Trophoblast cell (in vitro differentiated cells and primary cell): ENCODE measurements around the gene EIF1AD.
A peak's percentile ranks its signal among the peaks of the same experiment; 100 is the strongest.
"Not testable (repeated sequence)": the region's sequence is repeated elsewhere in the genome, so short reads cannot be mapped to it uniquely, and the experiment has no call there.

Source experiments
- DNase-seq, 2 donors: peaks; one replicate each; pipeline ENCODE4 v3.0.0-alpha.2; 2016
- H2AFZ ChIP-seq: 2 replicates; pipeline ENCODE4 v1.6.1; 2013; ENCODE audit warnings: low read length, moderate library complexity, mild to moderate bottlenecking; ENCODE audit not compliant: insufficient read depth, poor library complexity
- H2AK5ac ChIP-seq: 2 replicates; pipeline ENCODE4 v1.6.1; 2013; ENCODE audit warnings: mild to moderate bottlenecking, low read length
- H2BK120ac ChIP-seq: 2 replicates; pipeline ENCODE4 v1.6.1; 2013; ENCODE audit warnings: low read length, mild to moderate bottlenecking, moderate library complexity; ENCODE audit not compliant: insufficient read depth, poor library complexity
- H2BK12ac ChIP-seq: 2 replicates; pipeline ENCODE4 v1.6.1; 2013; ENCODE audit warnings: mild to moderate bottlenecking, low read length, moderate library complexity
- H2BK5ac ChIP-seq: 2 replicates; pipeline ENCODE4 v1.6.1; 2013; ENCODE audit warnings: low read length, low read depth, moderate library complexity, mild to moderate bottlenecking; ENCODE audit not compliant: poor library complexity
- H3K14ac ChIP-seq: 2 replicates; pipeline ENCODE4 v1.6.1; 2013; ENCODE audit warnings: mild to moderate bottlenecking, low read length
- H3K18ac ChIP-seq: 2 replicates; pipeline ENCODE4 v1.6.1; 2013; ENCODE audit warnings: mild to moderate bottlenecking, low read length
- H3K23ac ChIP-seq: 2 replicates; pipeline ENCODE4 v1.6.1; 2013; ENCODE audit warnings: low read length
- H3K27ac ChIP-seq: 2 replicates; pipeline ENCODE4 v1.5.1; 2013; ENCODE audit warnings: low read depth, mild to moderate bottlenecking, inconsistent platforms, low read length, moderate library complexity
- H3K27me3 ChIP-seq: 2 replicates; pipeline ENCODE4 v1.6.1; 2013; ENCODE audit warnings: inconsistent platforms, mild to moderate bottlenecking, low read length, moderate library complexity; ENCODE audit not compliant: insufficient read depth
- H3K36me3 ChIP-seq, 2 experiments: 1 replicate in 1 of 2; 2 replicates in 1 of 2; pipeline ENCODE4 v1.6.1; 2013; ENCODE audit warnings: low read length in 2 of 2, mild to moderate bottlenecking in 2 of 2, moderate library complexity in 1 of 2; ENCODE audit not compliant: insufficient read depth in 2 of 2, control insufficient read depth in 1 of 2
- H3K4ac ChIP-seq: 2 replicates; pipeline ENCODE4 v1.6.1; 2013; ENCODE audit warnings: low read depth, mild to moderate bottlenecking, low read length, moderate library complexity
- H3K4me1 ChIP-seq, 2 experiments: 1 replicate in 1 of 2; 2 replicates in 1 of 2; pipeline ENCODE4 v1.6.1; 2013; ENCODE audit warnings: low read length in 2 of 2, mild to moderate bottlenecking in 2 of 2, moderate library complexity in 1 of 2; ENCODE audit not compliant: insufficient read depth in 2 of 2, control insufficient read depth in 1 of 2
- H3K4me2 ChIP-seq: 2 replicates; pipeline ENCODE4 v1.6.1; 2013; ENCODE audit warnings: inconsistent platforms, mild to moderate bottlenecking, low read length, moderate library complexity
- H3K4me3 ChIP-seq: 2 replicates; pipeline ENCODE4 v1.5.1; 2013; ENCODE audit warnings: mild to moderate bottlenecking, low read depth, low read length, inconsistent platforms
- H3K79me1 ChIP-seq: one replicate; pipeline ENCODE4 v1.6.1; 2013; ENCODE audit warnings: low read length
- H3K79me2 ChIP-seq: 2 replicates; pipeline ENCODE4 v1.6.1; 2013; ENCODE audit warnings: low read length, mild to moderate bottlenecking; ENCODE audit not compliant: control insufficient read depth, insufficient read depth, poor library complexity
- H3K9ac ChIP-seq: 2 replicates; pipeline ENCODE4 v1.6.1; 2013; ENCODE audit warnings: mild to moderate bottlenecking, low read length
- H3K9me3 ChIP-seq: 2 replicates; pipeline ENCODE4 v1.6.1; 2013; ENCODE audit warnings: low read depth, mild to moderate bottlenecking, control low read depth, inconsistent platforms, low read length; ENCODE audit not compliant: insufficient read depth
- H4K12ac ChIP-seq: 2 replicates; pipeline ENCODE4 v1.6.1; 2013; ENCODE audit warnings: low read depth, mild to moderate bottlenecking, low read length, moderate library complexity
- H4K8ac ChIP-seq: 2 replicates; pipeline ENCODE4 v1.6.1; 2013; ENCODE audit warnings: low read depth, mild to moderate bottlenecking, low read length, moderate library complexity
- H4K91ac ChIP-seq: one replicate; pipeline ENCODE4 v1.6.1; 2013; ENCODE audit warnings: low read depth, mild to moderate bottlenecking, low read length, moderate library complexity
- WGBS: extraction: QIAGEN DNeasy Blood & Tissue Kit; methylation state at CpG from one replicate; pipeline ENCODE4 v1.1.7; 2013; ENCODE audit warnings: missing lambda C conversion rate; ENCODE audit not compliant: insufficient read length, insufficient coverage; ENCODE audit errors: extremely low coverage; 5-methylcytosine and 5-hydroxymethylcytosine counted together

EIF1AD gene

DNA sequence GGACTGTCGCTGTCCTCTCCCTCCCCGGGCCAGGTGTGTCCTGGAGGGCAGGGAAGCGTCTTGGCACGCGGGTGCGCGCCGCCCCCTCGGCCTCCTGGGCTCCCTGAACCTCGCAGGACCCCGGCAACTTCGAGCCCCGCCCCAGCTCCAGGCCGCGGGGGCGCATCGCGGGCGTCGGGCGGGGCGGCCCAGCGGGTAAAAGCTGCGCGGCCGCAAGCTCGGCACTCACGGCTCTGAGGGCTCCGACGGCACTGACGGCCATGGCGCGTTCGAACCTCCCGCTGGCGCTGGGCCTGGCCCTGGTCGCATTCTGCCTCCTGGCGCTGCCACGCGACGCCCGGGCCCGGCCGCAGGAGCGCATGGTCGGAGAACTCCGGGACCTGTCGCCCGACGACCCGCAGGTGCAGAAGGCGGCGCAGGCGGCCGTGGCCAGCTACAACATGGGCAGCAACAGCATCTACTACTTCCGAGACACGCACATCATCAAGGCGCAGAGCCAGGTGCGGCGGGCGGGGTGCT is 9.9 kb upstream of the EIF1AD start, which contains the start of gene CST6:
Gene CST6 (plus strand): TSS at position 224 of the 519 bp plus-strand sequence. CDS start 37 bp downstream, at position 261.
- peak within 1 kb of the TSS; percentile 90 for H3K27ac ChIP-seq
- H3K36me3 ChIP-seq = no peaks in the 10 kb centered on the region
- H2AK5ac ChIP-seq = peak within 1 kb of the TSS; percentile 24

GRCh38 chr11:66011239-66011784 is 9.4 kb upstream of the EIF1AD start:
- WGBS = no CpG with 5 or more reads among the region's 14 CpGs
- H2AK5ac ChIP-seq = peak overlapping the region; percentile 24

More for the DNA sequence above, 9.9 kb upstream of the EIF1AD start, which contains the start of gene CST6:
- Histone ChIP-seq H3K79me2 (peaks cover 3% of the 10 kb centered on the region), H4K91ac (peak within 1 kb of the TSS; percentile 95), H3K4me3 (peak within 1 kb of the TSS; percentile 31), H3K4ac (peak within 1 kb of the TSS; percentile 61), H2BK12ac (peak within 1 kb of the TSS; percentile 92), H3K9me3 (no peaks in the 10 kb centered on the region), H3K23ac (no peak within 1 kb of the TSS), H3K4me1 (peaks cover 45 to 50% of the 10 kb centered on the region in 2 experiments), H3K14ac (peak within 1 kb of the TSS; percentile 83), H3K79me1 (peaks cover 19% of the 10 kb centered on the region), H4K12ac (peak within 1 kb of the TSS; percentile 23), H3K9ac (peak within 1 kb of the TSS; percentile 3), H3K18ac (peak within 1 kb of the TSS; percentile 78), H2AFZ (peak within 1 kb of the TSS; percentile 50), H3K27me3 (no peaks in the 10 kb centered on the region), H3K4me2 (peak within 1 kb of the TSS; percentile 53), H4K8ac (peak within 1 kb of the TSS; percentile 44), H2BK5ac (peak within 1 kb of the TSS; percentile 69), H2BK120ac (peak within 1 kb of the TSS; percentile 85)
- peak in 1 of 2 donors; percentile 35 for DNase-seq
- WGBS = no CpG with 5 or more reads among the region's 61 CpGs

DNA sequence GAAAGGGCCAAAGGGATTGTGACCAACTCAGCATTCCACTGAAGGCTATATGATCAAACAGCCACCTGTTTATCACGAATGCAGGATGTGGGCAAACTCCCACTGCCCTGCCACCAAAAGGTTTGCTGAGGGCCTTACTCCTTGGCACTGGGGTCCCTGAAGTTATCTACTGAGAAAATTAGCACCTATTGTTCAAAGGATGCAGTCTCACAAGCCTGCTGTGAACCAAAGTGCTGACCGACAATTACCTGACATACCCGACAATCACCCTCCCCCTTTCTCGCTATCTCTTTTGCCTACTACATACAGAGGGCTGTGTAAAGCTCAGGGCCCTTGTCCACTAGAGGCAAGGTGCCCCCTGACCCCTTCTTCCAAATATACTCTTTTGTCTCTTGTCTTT is 8.1 kb upstream of the EIF1AD start:
- not testable (repeated sequence) for H2AFZ ChIP-seq, H3K36me3 ChIP-seq, H2BK5ac ChIP-seq, H3K4me3 ChIP-seq, H3K23ac ChIP-seq, H3K27ac ChIP-seq, H3K9me3 ChIP-seq, H3K79me2 ChIP-seq, H3K4ac ChIP-seq, H4K8ac ChIP-seq, H3K14ac ChIP-seq, DNase-seq, H3K9ac ChIP-seq, H4K12ac ChIP-seq, H2AK5ac ChIP-seq, H3K27me3 ChIP-seq, H3K18ac ChIP-seq, H2BK12ac ChIP-seq, H3K4me2 ChIP-seq, H2BK120ac ChIP-seq
- H3K4me1 ChIP-seq = peaks cover 40 to 47% of the 10 kb centered on the region in 2 experiments
- H3K79me1 ChIP-seq = peaks cover 19% of the 10 kb centered on the region
- no CpG with 5 or more reads among the region's 4 CpGs for WGBS
- H4K91ac ChIP-seq = peak overlapping the region; percentile 69

More at GRCh38 chr11:66011239-66011784, 9.4 kb upstream of the EIF1AD start:
- peak overlapping the region; percentile 90 for H3K27ac ChIP-seq
- H3K9ac ChIP-seq = peak overlapping the region; percentile 3
- DNase-seq = peak; percentile 98
- H4K8ac ChIP-seq = peak overlapping the region; percentile 44
- no peaks in the 10 kb centered on the region for H3K27me3 ChIP-seq
- peak overlapping the region; percentile 53 for H3K4me2 ChIP-seq
- peak overlapping the region; percentile 83 for H3K14ac ChIP-seq
- H2BK12ac ChIP-seq = peak overlapping the region; percentile 92
- H4K91ac ChIP-seq = peak overlapping the region; percentile 95
- H3K18ac ChIP-seq = peak overlapping the region; percentile 78
- peaks cover 46 to 55% of the 10 kb centered on the region in 2 experiments for H3K4me1 ChIP-seq
- peak overlapping the region; percentile 19 for H3K4ac ChIP-seq
- H4K12ac ChIP-seq = peak overlapping the region; percentile 9
- H3K23ac ChIP-seq = no peak overlapping the region
- H3K36me3 ChIP-seq = no peaks in the 10 kb centered on the region
- H3K9me3 ChIP-seq = no peaks in the 10 kb centered on the region
- H2BK5ac ChIP-seq = peak overlapping the region; percentile 69
- H2AFZ ChIP-seq = no peak overlapping the region
- H3K4me3 ChIP-seq = no peak overlapping the region
- H3K79me1 ChIP-seq = peaks cover 19% of the 10 kb centered on the region
- H2BK120ac ChIP-seq = peak overlapping the region; percentile 85
- peaks cover 3% of the 10 kb centered on the region for H3K79me2 ChIP-seq

- WGBS = no CpG with 5 or more reads among the region's 10 CpGs
- H2BK5ac ChIP-seq = peak overlapping the region; percentile 16
- DNase-seq = peak in 1 of 2 donors; percentile 29
Measured at GRCh38 chr11:66008468-66009101, 6.6 kb upstream of the EIF1AD start.

More at GRCh38 chr11:66008468-66009101, 6.6 kb upstream of the EIF1AD start:
- Histone ChIP-seq H4K91ac (peak overlapping the region; percentile 29), H3K36me3 (peaks cover 7 to 9% of the 10 kb centered on the region in 2 experiments), H3K4me1 (peaks cover 36 to 42% of the 10 kb centered on the region in 2 experiments), H3K14ac (peak overlapping the region; percentile 13), H3K4me2 (no peak overlapping the region), H3K27me3 (no peaks in the 10 kb centered on the region), H3K23ac (no peak overlapping the region), H3K27ac (no peak overlapping the region), H3K4ac (no peak overlapping the region), H3K9me3 (no peaks in the 10 kb centered on the region), H3K18ac (peak overlapping the region; percentile 38), H3K9ac (no peak overlapping the region), H2BK120ac (no peak overlapping the region), H4K12ac (no peak overlapping the region), H2AFZ (no peak overlapping the region), H4K8ac (no peak overlapping the region), H3K4me3 (no peak overlapping the region), H2AK5ac (peak overlapping the region; percentile 15), H2BK12ac (peak overlapping the region; percentile 1), H3K79me2 (peaks cover 3% of the 10 kb centered on the region), H3K79me1 (peaks cover 19% of the 10 kb centered on the region)
